Activated CD4-positive, CD25-positive, alpha-beta regulatory T cell treated with anti-CD3 and anti-CD28 coated beads, Interleukin-2, amount 50 U/mL, for 72 hours (primary cell): ENCODE results near the gene GXYLT2.

Source experiments
- DNase-seq: peaks from one replicate; pipeline ENCODE4 v3.0.0; 2021

The GXYLT2 gene

DNA sequence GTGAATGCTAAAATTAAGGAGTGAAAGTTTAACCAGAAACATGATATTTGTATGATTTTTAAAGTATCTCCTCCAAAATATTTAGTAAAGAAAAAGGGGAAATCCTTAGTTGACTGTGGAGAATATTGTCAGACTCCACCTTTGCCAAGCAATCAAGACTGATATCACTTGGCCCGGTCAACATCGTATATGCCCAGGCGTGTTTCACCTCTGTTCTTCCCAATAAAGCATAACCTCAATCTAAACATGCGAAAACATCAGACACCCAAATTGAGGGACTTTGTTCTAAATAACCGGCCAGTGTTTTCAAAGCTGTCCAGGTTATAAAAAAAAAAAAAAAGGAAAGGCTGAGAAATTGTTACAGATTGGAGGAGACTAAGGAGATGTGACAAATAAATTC lies 54.6 kb downstream of the GXYLT2 start:
- DNase-seq: no peak

- DNase-seq: no peak
These were observed 56.9 kb downstream of the GXYLT2 start for GRCh38 chr3:72944696-72945095.

DNA sequence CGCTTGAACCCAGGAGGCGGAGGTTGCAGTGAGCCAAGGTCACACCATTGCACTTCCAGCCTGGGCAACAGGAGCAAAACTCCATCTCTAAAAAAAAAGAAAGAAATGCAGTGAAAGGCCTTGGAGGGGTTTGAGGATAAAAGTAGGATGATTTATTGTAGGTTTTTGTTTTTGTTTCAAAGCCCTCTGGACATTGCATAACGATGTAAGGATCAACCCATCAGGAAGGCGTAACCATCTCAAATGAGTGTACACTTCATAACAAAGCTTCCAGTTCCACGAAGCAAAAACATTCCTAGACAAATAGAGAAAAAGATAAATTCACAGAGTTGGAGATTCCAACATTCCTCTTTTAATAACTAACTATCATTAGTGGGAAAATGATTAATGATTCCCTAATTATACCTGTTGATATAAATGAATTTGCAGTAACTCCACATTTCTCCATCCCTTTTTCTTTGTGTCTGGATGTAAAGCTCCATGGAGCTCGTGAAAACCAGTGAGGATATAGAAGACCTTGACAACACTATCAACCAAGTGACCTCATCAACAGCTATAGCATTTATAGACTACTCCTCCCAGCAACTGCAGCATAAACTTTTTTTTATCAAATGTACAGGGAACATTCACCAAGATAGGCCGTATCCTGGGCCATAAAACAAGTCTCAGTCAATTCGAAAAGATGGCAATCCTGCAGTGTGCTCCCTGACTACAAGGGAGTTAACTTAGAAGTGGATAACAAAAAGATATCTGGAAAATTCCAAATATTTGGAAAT lies 60.1 kb downstream of the GXYLT2 start:
- DNase-seq: no peak

- no peak for DNase-seq
These were observed 61.2 kb downstream of the GXYLT2 start for GRCh38 chr3:72949016-72949415.

- no peak for DNase-seq
These were observed 62.5 kb downstream of the GXYLT2 start for GRCh38 chr3:72950372-72950771.

DNA sequence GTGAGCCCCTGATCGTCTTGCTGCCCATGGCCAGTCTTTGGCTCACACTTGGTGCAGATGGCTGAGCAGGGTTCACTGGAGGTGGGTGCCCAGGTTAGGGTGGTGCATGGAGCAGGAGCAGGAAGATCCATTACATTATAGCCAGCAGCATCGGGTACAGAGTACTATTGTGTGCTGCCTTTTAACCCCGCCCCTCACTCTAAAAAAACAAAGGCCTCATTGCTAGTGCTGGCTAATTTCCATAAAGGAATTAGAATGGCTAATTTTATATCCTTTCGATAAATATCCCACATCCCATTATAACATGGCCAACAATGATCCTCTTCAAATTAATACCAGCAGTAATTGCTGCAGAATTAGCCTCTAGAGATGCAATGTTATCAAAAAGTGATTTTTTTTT lies 63.0 kb downstream of the GXYLT2 start:
- DNase-seq: no peak

DNA sequence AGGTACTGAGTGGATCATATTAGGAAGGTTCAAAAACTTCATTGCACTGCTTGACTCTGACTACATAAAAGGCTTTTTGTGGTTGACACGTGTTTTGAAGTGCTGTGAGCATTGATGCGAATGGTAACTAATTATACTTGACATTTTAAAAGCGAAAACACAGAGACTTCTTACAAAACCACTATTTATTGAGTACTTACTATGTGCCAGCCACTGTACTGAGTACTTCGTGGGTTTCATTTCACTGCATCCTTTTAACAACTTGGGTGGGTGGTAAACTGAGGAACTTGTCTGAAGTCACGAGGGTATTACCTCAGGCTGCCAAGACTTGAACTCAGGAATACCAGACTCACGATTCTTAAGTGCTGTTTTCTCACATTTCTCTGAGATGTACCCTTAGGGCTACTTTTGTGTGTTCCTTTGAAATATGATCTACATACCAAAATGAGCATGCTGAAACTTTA lies 63.4 kb downstream of the GXYLT2 start:
- DNase-seq: no peak

GRCh38 chr3:72953325-72953956 lies 65.6 kb downstream of the GXYLT2 start:
- no peak for DNase-seq

- DNase-seq: no peak
These were observed 69.5 kb downstream of the GXYLT2 start for GRCh38 chr3:72957297-72957696.

GRCh38 chr3:72959336-72959735 lies 71.5 kb downstream of the GXYLT2 start:
- DNase-seq: no peak

DNA sequence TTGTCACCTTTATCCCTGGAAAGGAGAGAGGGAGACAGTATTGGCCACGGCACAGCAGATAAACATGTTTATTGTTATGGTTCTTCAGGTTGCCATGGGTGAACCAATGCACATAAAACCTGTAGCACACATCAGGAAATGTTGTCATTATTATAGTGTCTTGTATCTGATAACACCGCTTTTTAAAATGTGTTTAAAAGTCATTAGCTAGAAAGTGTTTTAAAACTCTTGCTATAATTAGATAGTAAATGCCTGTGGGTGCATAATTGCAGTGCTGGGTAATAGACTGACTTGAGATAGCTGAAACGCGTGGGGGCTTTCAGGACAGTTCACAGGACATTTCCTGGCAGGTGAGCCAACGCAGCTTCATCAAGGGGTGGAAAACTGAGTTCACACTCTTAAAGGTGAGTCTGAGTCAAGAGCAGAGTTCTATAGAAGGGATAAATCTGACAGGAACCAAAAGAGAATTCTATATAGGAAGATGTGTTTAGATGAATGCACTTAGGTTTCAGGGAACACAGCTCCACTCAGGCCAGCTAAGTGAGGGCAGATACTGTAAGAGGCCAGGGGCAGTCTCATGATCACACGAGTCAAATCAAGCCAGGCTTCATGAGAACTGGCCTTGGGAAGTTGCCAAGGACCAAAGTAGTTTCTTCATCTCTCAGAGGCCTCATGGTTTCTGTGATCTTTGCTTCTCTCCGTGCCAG lies 73.1 kb downstream of the GXYLT2 start:
- no peak for DNase-seq

DNA sequence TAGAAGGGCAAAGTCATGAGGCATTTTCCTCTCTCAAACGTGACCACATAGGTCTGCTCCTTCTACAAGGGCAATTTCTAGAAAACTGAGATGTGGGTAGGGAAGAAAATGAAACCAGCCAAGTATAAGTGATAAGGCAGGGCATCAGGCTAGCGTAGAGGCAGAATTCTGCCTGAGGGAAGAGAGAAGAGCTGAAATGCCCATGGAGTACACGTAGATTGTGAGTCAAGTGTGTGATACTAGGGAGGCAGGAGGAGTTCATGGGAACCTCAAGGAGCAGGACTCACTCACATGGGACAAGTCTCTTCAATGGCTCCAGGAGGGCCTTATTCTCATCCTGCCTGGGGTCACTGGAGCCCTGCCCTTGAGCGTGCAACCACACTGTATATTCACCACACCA lies 73.9 kb downstream of the GXYLT2 start:
- DNase-seq: no peak

DNA sequence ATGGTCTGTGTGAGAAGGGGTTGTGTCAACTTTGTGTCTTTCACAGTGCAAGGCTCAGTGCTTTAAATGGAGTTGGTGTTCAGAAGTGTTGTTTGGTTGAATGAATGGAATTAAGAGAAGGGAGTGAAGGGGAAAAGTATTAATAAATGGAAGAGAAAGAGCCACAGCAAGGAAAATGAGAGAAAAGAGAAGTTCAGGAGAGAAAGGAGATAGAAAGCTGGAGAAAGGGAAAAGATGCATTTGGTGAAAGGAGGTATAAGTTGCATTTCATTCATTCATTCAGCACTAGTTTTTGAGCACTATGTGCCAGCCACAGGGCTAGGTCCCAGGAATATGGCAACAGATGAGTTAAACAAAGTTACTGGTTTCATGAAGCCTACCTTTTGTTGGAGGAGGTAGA lies 74.5 kb downstream of the GXYLT2 start:
- no peak for DNase-seq

GRCh38 chr3:72964633-72965032 lies 76.8 kb downstream of the GXYLT2 start:
- DNase-seq: no peak

- no peak for DNase-seq
These were observed 80.4 kb downstream of the GXYLT2 start for GRCh38 chr3:72968266-72968664.

DNA sequence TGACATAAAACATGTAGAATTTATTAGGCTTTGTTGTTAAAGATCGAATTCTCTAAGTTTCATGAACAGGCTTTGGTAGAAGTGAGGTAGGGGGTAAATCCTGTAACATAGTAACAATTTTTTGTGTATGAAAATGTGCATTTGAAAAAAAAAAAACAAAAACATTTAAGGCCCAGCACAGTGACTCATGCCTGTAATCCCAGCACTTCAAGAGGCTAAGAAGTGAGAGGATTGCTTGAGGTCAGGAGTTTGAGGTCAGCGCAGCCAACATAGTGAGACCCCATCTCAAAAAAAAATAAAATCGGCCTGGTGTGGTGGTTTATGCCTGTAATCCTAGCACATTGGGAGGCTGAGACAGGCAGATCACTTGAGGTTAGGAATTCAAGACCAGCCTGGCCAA lies 81.9 kb downstream of the GXYLT2 start:
- DNase-seq: no peak

DNA sequence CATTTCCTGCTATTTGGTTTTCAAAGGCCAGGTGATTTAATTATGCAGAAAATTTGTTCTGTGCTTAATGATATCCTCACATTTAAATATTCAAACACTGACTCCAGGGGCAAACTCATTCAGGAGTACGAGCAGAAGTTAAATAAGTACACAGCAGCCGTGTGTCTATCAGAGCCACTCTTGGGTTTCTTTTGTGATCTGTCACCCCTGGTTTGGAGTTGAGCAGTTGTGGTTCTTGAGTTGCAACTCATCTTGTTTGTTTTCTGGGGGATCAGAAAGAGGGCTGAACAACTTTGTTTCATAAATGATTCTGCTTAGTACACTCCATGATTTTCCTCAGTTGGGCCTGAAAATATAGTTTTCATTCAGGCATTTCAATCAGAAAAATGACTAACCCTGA lies 83.1 kb downstream of the GXYLT2 start:
- DNase-seq: no peak

- DNase-seq: no peak
These were observed 84.8 kb downstream of the GXYLT2 start for GRCh38 chr3:72972706-72973030.

DNA sequence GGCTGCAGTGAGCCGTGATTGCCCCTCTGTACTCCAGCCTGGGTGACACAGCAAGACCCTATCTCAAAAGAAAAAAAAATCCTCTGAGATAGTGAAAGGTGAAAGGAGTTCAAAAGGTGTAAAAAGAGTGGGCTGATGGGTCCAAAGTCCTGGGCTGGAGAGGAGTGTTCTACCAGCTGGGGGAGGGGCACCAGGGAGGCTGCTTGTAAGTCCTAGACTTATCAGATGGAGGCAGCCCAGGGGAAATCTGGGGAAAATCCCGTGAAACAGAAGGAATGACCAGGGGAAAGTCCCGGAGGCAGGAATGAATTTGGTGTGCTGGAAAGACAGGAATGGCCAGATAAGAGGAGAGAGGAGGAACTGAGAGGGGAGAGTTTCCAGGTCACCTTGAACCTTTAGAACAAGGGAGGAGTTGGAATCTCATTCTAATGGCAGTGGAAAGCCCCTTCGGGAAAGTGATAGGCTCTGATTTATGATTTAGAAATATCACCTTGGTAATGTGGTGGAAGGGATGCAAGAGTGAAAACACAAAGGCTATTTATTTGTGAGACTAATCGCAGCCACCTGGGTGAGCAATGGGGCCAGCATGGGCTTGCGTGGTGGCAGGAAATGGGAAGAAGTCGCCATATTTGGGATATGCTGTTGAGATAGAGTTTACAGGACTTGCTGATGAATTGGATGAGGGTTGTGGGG lies 85.3 kb downstream of the GXYLT2 start:
- no peak for DNase-seq

GRCh38 chr3:72973786-72974185 lies 85.9 kb downstream of the GXYLT2 start:
- no peak for DNase-seq

GRCh38 chr3:72974956-72975355 lies 87.1 kb downstream of the GXYLT2 start:
- no peak for DNase-seq

DNA sequence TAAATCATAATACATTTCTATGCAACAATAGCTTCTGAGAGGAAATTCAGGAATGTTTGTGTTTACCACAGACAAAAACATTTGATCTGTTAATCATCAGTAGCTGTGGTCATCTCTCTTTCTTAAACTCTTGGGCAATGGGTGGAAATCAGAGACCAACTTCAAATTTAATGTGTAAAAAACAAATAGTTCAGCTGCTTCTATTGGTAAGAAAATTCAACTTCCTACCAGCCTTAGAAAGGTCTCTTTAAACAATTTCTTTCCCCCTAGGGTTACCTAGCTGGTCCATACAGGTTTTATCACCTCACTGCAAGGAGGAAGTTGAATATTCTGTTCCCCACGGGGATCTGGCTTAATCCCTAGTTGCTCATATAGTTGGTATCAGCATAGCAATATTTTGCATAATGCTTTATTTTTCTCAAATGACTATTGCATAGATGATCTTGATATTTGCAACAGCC lies 88.5 kb downstream of the GXYLT2 start:
- no peak for DNase-seq

DNA sequence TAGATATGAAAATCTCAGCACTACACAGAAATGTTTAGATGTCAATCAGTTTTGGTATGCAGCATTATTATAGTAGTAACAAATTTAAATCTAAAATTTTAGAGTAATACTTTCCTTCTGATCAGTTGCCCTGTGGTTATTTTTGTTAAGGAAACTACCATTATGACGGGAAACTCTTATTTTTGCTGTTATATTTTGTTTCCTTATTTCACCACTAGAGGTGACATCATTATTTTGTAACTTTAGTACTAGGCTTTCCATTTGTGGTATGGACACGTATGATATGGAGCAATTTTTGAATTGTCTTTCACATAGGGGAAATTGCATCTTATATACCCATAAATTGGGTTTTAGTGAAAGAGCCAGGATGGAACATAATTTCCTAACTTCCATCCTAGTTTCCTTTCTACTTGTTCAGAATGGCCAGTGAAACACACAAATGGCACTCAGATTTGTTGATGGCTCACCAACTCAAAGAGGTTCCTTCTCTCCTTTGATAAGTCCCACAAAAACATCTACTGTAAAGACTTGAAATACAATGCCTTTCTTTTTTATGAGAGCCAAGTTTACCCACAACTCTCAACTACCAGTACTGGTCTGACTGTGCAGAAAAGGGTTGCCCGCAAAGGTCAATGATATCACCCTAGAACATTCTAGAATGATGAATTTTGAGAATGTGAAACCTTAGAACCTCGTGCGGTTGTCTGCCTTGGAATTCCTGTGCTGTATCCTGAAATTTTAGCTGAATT lies 89.4 kb downstream of the GXYLT2 start:
- DNase-seq: no peak
